ENCODE measurements around the gene SLC51A. TPM values are rescaled to one million over a fixed set of nuclear protein-coding genes. Genes with fewer than 3 reads are reported as not detected.
"Not testable (repeated sequence)": the region's sequence is repeated elsewhere in the genome, so short reads cannot be mapped to it uniquely, and the experiment has no call there.

The SLC51A gene
- total and polyA plus RNA-seq, 2 of the 8 experiments (the other 6 are each of a cell fraction or from before 2014, with no cell fraction given): 6.3 to 9.8 TPM

DNA sequence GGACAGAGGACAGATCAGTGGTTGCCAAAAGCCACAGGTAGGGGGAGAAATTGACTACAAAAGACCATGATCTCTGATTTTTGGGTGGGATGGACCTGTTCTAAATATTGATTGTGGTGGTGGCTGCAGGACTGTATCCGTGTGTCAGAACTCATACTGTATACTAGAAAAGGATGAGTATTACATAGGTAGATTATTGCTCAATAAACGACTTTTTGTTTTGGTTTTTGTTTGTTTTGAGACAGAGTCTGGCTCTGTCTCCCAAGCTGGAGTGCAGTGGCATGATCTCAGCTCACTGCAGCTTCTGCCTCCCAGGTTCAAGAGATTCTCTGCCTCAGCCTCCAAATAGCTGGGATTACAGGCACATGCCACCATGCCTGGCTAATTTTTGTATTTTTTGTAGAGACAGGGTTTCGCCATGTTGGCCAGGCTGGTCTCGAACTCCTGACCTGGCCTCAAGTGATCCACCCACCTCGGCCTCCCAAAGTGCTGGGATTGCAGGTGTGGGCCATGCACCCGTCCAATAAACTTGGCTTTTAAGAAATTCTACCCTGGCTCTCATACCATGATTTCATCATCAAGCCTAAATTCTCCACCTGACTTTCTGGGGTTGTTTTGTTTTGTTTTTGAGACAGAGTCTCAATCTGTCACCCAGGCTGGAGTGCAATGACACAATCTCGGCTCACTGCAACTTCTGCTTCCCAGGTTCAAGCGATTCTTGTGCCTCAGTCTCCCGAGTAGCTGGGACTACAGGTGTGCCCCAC, 10.7 kb upstream of the SLC51A start:
- H4K5ac ChIP-seq (ENCODE audit: insufficient read length, low read depth, low read length); H2AFZ ChIP-seq (ENCODE audit: low read length); H3K56ac ChIP-seq (replicated peaks; ENCODE audit: insufficient read length, low read depth, low read length); H3K9ac ChIP-seq (replicated peaks in 1 of 4; ENCODE audit: extremely low read depth in 1 of 4, low read depth in 3 of 4, low read length in 3 of 4); H3K27ac ChIP-seq (ENCODE audit: low read depth, low read length); H3K9me3 ChIP-seq (ENCODE audit: insufficient read depth in 2 of 2, low read depth in 1 of 2, low read length in 1 of 2); H2BK120ac ChIP-seq (replicated peaks; ENCODE audit: low read depth, low read length); H3K4me1 ChIP-seq (replicated peaks in 1 of 4; ENCODE audit: control insufficient read depth in 3 of 4, insufficient read depth in 4 of 4, low read length in 3 of 4); H3K4me3 ChIP-seq (ENCODE audit: extremely low read depth in 1 of 4, insufficient read depth in 2 of 4, low read depth in 3 of 4, low read length in 4 of 4); H3K36me3 ChIP-seq (ENCODE audit: control insufficient read depth in 2 of 4, insufficient read depth in 4 of 4, low read length in 3 of 4); H2BK5ac ChIP-seq (ENCODE audit: low read depth, low read length); H2BK12ac ChIP-seq (ENCODE audit: low read depth, low read length); FAIRE-seq; DNase-seq (ENCODE audit: low read depth in 1 of 2, low spot score in 2 of 2); H3K14ac ChIP-seq (ENCODE audit: insufficient read length); H2BK20ac ChIP-seq (ENCODE audit: low read length); H3K18ac ChIP-seq (ENCODE audit: extremely low read depth, low read length); H3K23ac ChIP-seq (ENCODE audit: insufficient read length); H2BK15ac ChIP-seq (ENCODE audit: low read length); H3K4ac ChIP-seq (replicated peaks; ENCODE audit: insufficient read length, low read depth, low read length); H4K91ac ChIP-seq (replicated peaks; ENCODE audit: insufficient read length, low read length); H3K79me1 ChIP-seq (ENCODE audit: low read depth, low read length); H2AK5ac ChIP-seq (ENCODE audit: low read depth, low read length); POLR2A ChIA-PET (ENCODE audit: partially characterized antibody); H3K79me2 ChIP-seq (ENCODE audit: control insufficient read depth in 1 of 2, insufficient read depth in 2 of 2, low read length in 2 of 2); H3K23me2 ChIP-seq (ENCODE audit: low read depth, low read length); H4K20me1 ChIP-seq (replicated peaks in 1 of 2; ENCODE audit: control insufficient read depth in 1 of 2, insufficient read depth in 2 of 2, low read length in 2 of 2); H3K4me2 ChIP-seq (ENCODE audit: insufficient read depth in 1 of 2, low read depth in 2 of 2, low read length in 2 of 2); H4K8ac ChIP-seq (ENCODE audit: extremely low read depth, insufficient read depth, low read length): not testable (repeated sequence)
- peaks cover 0 to 11% (median 8%) of the 10 kb centered on the region in 4 experiments; a peak in 5 of 7 replicates for H3K27me3 ChIP-seq (replicated peaks in 1 of 4; ENCODE audit: control insufficient read depth in 3 of 4, extremely low read depth in 1 of 4, insufficient read depth in 3 of 4, low read length in 3 of 4)
- CTCF ChIA-PET (ENCODE audit: partially characterized antibody): interaction anchor here (1.0 kb wide), 1 partner anchor 9 kb away, joined by 4 read pairs; no protein-coding TSS in a partner anchor
- 88% methylated on average over 9 of the region's 9 CpGs; no CpG with 5 or more reads in 1 of the 2 experiments for WGBS, 2 experiments (ENCODE audit: extremely low coverage in 1 of 2, insufficient coverage in 1 of 2, insufficient read length in 1 of 2, insufficient replicate concordance in 2 of 2, low coverage in 1 of 2, low lambda C conversion rate in 2 of 2, missing lambda C conversion rate in 1 of 2)
- TF ChIP-seq, protein P1, sequence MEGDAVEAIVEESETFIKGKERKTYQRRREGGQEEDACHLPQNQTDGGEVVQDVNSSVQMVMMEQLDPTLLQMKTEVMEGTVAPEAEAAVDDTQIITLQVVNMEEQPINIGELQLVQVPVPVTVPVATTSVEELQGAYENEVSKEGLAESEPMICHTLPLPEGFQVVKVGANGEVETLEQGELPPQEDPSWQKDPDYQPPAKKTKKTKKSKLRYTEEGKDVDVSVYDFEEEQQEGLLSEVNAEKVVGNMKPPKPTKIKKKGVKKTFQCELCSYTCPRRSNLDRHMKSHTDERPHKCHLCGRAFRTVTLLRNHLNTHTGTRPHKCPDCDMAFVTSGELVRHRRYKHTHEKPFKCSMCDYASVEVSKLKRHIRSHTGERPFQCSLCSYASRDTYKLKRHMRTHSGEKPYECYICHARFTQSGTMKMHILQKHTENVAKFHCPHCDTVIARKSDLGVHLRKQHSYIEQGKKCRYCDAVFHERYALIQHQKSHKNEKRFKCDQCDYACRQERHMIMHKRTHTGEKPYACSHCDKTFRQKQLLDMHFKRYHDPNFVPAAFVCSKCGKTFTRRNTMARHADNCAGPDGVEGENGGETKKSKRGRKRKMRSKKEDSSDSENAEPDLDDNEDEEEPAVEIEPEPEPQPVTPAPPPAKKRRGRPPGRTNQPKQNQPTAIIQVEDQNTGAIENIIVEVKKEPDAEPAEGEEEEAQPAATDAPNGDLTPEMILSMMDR (IDR thresholded peaks at IDR 0.05; ENCODE audit: control extremely low read depth in 1 of 3, insufficient read depth in 1 of 3, low read depth in 1 of 3, low read length in 3 of 3): peak in 1 of 3 experiments; percentile 24; a peak in 1 of 4 replicates
- peak; percentile 8 to 38; a peak in 3 of 4 replicates for TF ChIP-seq RAD21 (IDR thresholded peaks at IDR 0.05 in 1 of 2, conservative IDR thresholded peaks at IDR 0.05 in 1 of 2; ENCODE audit: low read depth in 2 of 2, low read length in 2 of 2)
